Measurements from ENCODE around the gene ABCA10. TPM values are rescaled to one million over a fixed set of nuclear protein-coding genes. Genes with fewer than 3 reads are reported as not detected.

The ABCA10 gene
- total RNA-seq, 1 donor from 2014 or later: 17.7 TPM

GRCh38 chr17:69250641-69251040 is 22.0 kb upstream of the ABCA10 start:
- peaks cover 16 to 33% (median 31%) of the 10 kb centered on the region in 3 donors for H3K36me3 ChIP-seq (ENCODE audit: control insufficient read depth in 3 of 3, insufficient read depth in 3 of 3, low read length in 3 of 3)
- H3K9me3 ChIP-seq (ENCODE audit: control insufficient read depth in 3 of 3, low read length in 3 of 3): no peaks in the 10 kb centered on the region
- no peaks in the 10 kb centered on the region for H3K4me1 ChIP-seq (ENCODE audit: control insufficient read depth in 3 of 3, insufficient read depth in 3 of 3, low read length in 3 of 3)
- H3K27me3 ChIP-seq (ENCODE audit: control insufficient read depth in 3 of 3, insufficient read depth in 3 of 3, low read length in 3 of 3): no peaks in the 10 kb centered on the region
- no peak overlapping the region for H3K27ac ChIP-seq (ENCODE audit: low read depth, low read length)
- no peak overlapping the region for H3K9ac ChIP-seq (ENCODE audit: low read depth in 1 of 3, low read length in 3 of 3)
- no peak overlapping the region for H3K4me3 ChIP-seq (ENCODE audit: low read length in 3 of 3)

- H3K36me3 ChIP-seq (ENCODE audit: control insufficient read depth in 3 of 3, insufficient read depth in 3 of 3, low read length in 3 of 3): peaks cover 10 to 12% (median 11%) of the 10 kb centered on the region in 3 donors
- no peaks in the 10 kb centered on the region for H3K9me3 ChIP-seq (ENCODE audit: control insufficient read depth in 3 of 3, low read length in 3 of 3)
- H3K4me3 ChIP-seq (ENCODE audit: low read length in 3 of 3): no peak overlapping the region
- no peak overlapping the region for H3K27ac ChIP-seq (ENCODE audit: low read depth, low read length)
- H3K4me1 ChIP-seq (ENCODE audit: control insufficient read depth in 3 of 3, insufficient read depth in 3 of 3, low read length in 3 of 3): no peaks in the 10 kb centered on the region
- H3K9ac ChIP-seq (ENCODE audit: low read depth in 1 of 3, low read length in 3 of 3): no peak overlapping the region
- H3K27me3 ChIP-seq (ENCODE audit: control insufficient read depth in 3 of 3, insufficient read depth in 3 of 3, low read length in 3 of 3): no peaks in the 10 kb centered on the region
Observed at GRCh38 chr17:69246726-69247375, 18.2 kb upstream of the ABCA10 start.

- H3K9me3 ChIP-seq (ENCODE audit: control insufficient read depth in 3 of 3, low read length in 3 of 3): no peaks in the 10 kb centered on the region
- H3K27me3 ChIP-seq (ENCODE audit: control insufficient read depth in 3 of 3, insufficient read depth in 3 of 3, low read length in 3 of 3): no peaks in the 10 kb centered on the region
- H3K27ac ChIP-seq (ENCODE audit: low read depth, low read length): no peak overlapping the region
- H3K4me1 ChIP-seq (ENCODE audit: control insufficient read depth in 3 of 3, insufficient read depth in 3 of 3, low read length in 3 of 3): no peaks in the 10 kb centered on the region
- no peak overlapping the region for H3K4me3 ChIP-seq (ENCODE audit: low read length in 3 of 3)
- H3K36me3 ChIP-seq (ENCODE audit: control insufficient read depth in 3 of 3, insufficient read depth in 3 of 3, low read length in 3 of 3): peaks cover 10 to 15% (median 15%) of the 10 kb centered on the region in 3 donors
- H3K9ac ChIP-seq (ENCODE audit: low read depth in 1 of 3, low read length in 3 of 3): no peak overlapping the region
Observed at GRCh38 chr17:69246202-69246601, 17.6 kb upstream of the ABCA10 start.

- H3K27ac ChIP-seq (ENCODE audit: low read depth, low read length): no peak overlapping the region
- no peaks in the 10 kb centered on the region for H3K27me3 ChIP-seq (ENCODE audit: control insufficient read depth in 3 of 3, insufficient read depth in 3 of 3, low read length in 3 of 3)
- no peaks in the 10 kb centered on the region for H3K9me3 ChIP-seq (ENCODE audit: control insufficient read depth in 3 of 3, low read length in 3 of 3)
- no peak overlapping the region for H3K4me3 ChIP-seq (ENCODE audit: low read length in 3 of 3)
- no peaks in the 10 kb centered on the region for H3K4me1 ChIP-seq (ENCODE audit: control insufficient read depth in 3 of 3, insufficient read depth in 3 of 3, low read length in 3 of 3)
- no peak overlapping the region for H3K9ac ChIP-seq (ENCODE audit: low read depth in 1 of 3, low read length in 3 of 3)
- H3K36me3 ChIP-seq (ENCODE audit: control insufficient read depth in 3 of 3, insufficient read depth in 3 of 3, low read length in 3 of 3): peaks cover 10 to 18% (median 18%) of the 10 kb centered on the region in 3 donors
Observed at GRCh38 chr17:69245617-69246016, 17.0 kb upstream of the ABCA10 start.

- no peaks in the 10 kb centered on the region for H3K27me3 ChIP-seq (ENCODE audit: control insufficient read depth in 3 of 3, insufficient read depth in 3 of 3, low read length in 3 of 3)
- H3K27ac ChIP-seq (ENCODE audit: low read depth, low read length): no peak overlapping the region
- peaks cover 0 to 2% (median 0%) of the 10 kb centered on the region in 3 donors for H3K4me1 ChIP-seq (ENCODE audit: control insufficient read depth in 3 of 3, insufficient read depth in 3 of 3, low read length in 3 of 3)
- H3K4me3 ChIP-seq (ENCODE audit: low read length in 3 of 3): no peak overlapping the region
- no peak overlapping the region for H3K9ac ChIP-seq (ENCODE audit: low read depth in 1 of 3, low read length in 3 of 3)
- no peaks in the 10 kb centered on the region for H3K9me3 ChIP-seq (ENCODE audit: control insufficient read depth in 3 of 3, low read length in 3 of 3)
- H3K36me3 ChIP-seq (ENCODE audit: control insufficient read depth in 3 of 3, insufficient read depth in 3 of 3, low read length in 3 of 3): peaks cover 8 to 25% (median 10%) of the 10 kb centered on the region in 3 donors
Observed at GRCh38 chr17:69239611-69240600, 11.3 kb upstream of the ABCA10 start.

- no peak overlapping the region for H3K27ac ChIP-seq (ENCODE audit: low read depth, low read length)
- H3K9me3 ChIP-seq (ENCODE audit: control insufficient read depth in 3 of 3, low read length in 3 of 3): peaks cover 0 to 3% (median 0%) of the 10 kb centered on the region in 3 donors
- peaks cover 0 to 18% (median 6%) of the 10 kb centered on the region in 3 donors for H3K36me3 ChIP-seq (ENCODE audit: control insufficient read depth in 3 of 3, insufficient read depth in 3 of 3, low read length in 3 of 3)
- peaks cover 0 to 2% (median 0%) of the 10 kb centered on the region in 3 donors for H3K4me1 ChIP-seq (ENCODE audit: control insufficient read depth in 3 of 3, insufficient read depth in 3 of 3, low read length in 3 of 3)
- no peak overlapping the region for H3K4me3 ChIP-seq (ENCODE audit: low read length in 3 of 3)
- H3K27me3 ChIP-seq (ENCODE audit: control insufficient read depth in 3 of 3, insufficient read depth in 3 of 3, low read length in 3 of 3): no peaks in the 10 kb centered on the region
- H3K9ac ChIP-seq (ENCODE audit: low read depth in 1 of 3, low read length in 3 of 3): no peak overlapping the region
Observed at GRCh38 chr17:69236946-69237345, 8.3 kb upstream of the ABCA10 start.

GRCh38 chr17:69236464-69236863 is 7.8 kb upstream of the ABCA10 start:
- Histone ChIP-seq H3K36me3 (ENCODE audit: control insufficient read depth in 3 of 3, insufficient read depth in 3 of 3, low read length in 3 of 3) (peaks cover 0 to 17% (median 5%) of the 10 kb centered on the region in 3 donors), H3K9me3 (ENCODE audit: control insufficient read depth in 3 of 3, low read length in 3 of 3) (peaks cover 0 to 3% (median 0%) of the 10 kb centered on the region in 3 donors), H3K27me3 (ENCODE audit: control insufficient read depth in 3 of 3, insufficient read depth in 3 of 3, low read length in 3 of 3) (no peaks in the 10 kb centered on the region), H3K4me3 (ENCODE audit: low read length in 3 of 3) (no peak overlapping the region), H3K9ac (ENCODE audit: low read depth in 1 of 3, low read length in 3 of 3) (no peak overlapping the region), H3K27ac (ENCODE audit: low read depth, low read length) (no peak overlapping the region), H3K4me1 (ENCODE audit: control insufficient read depth in 3 of 3, insufficient read depth in 3 of 3, low read length in 3 of 3) (peaks cover 0 to 2% (median 0%) of the 10 kb centered on the region in 3 donors)

- Histone ChIP-seq H3K27me3 (ENCODE audit: control insufficient read depth in 3 of 3, insufficient read depth in 3 of 3, low read length in 3 of 3) (no peaks in the 10 kb centered on the region), H3K4me1 (ENCODE audit: control insufficient read depth in 3 of 3, insufficient read depth in 3 of 3, low read length in 3 of 3) (peaks cover 0 to 2% (median 0%) of the 10 kb centered on the region in 3 donors), H3K27ac (ENCODE audit: low read depth, low read length) (no peak overlapping the region), H3K9me3 (ENCODE audit: control insufficient read depth in 3 of 3, low read length in 3 of 3) (peaks cover 0 to 3% (median 0%) of the 10 kb centered on the region in 3 donors), H3K4me3 (ENCODE audit: low read length in 3 of 3) (no peak overlapping the region), H3K9ac (ENCODE audit: low read depth in 1 of 3, low read length in 3 of 3) (no peak overlapping the region), H3K36me3 (ENCODE audit: control insufficient read depth in 3 of 3, insufficient read depth in 3 of 3, low read length in 3 of 3) (peaks cover 0 to 11% (median 0%) of the 10 kb centered on the region in 3 donors)
Observed at GRCh38 chr17:69235338-69236058, 6.9 kb upstream of the ABCA10 start.

- Histone ChIP-seq H3K27me3 (ENCODE audit: control insufficient read depth in 3 of 3, insufficient read depth in 3 of 3, low read length in 3 of 3) (no peaks in the 10 kb centered on the region), H3K36me3 (ENCODE audit: control insufficient read depth in 3 of 3, insufficient read depth in 3 of 3, low read length in 3 of 3) (no peaks in the 10 kb centered on the region), H3K27ac (ENCODE audit: low read depth, low read length) (no peak overlapping the region)
Observed at GRCh38 chr17:69232650-69233049, 4.0 kb upstream of the ABCA10 start.

More at GRCh38 chr17:69232650-69233049, 4.0 kb upstream of the ABCA10 start:
- Histone ChIP-seq H3K4me1 (ENCODE audit: control insufficient read depth in 3 of 3, insufficient read depth in 3 of 3, low read length in 3 of 3) (peaks cover 0 to 2% (median 0%) of the 10 kb centered on the region in 3 donors), H3K9ac (ENCODE audit: low read depth in 1 of 3, low read length in 3 of 3) (no peak overlapping the region), H3K4me3 (ENCODE audit: low read length in 3 of 3) (no peak overlapping the region), H3K9me3 (ENCODE audit: control insufficient read depth in 3 of 3, low read length in 3 of 3) (peaks cover 0 to 3% (median 0%) of the 10 kb centered on the region in 3 donors)

Data from skeletal muscle tissue (tissue), 4 donors.